Measurements from ENCODE around the gene AQR. TPM values are rescaled to one million over a fixed set of nuclear protein-coding genes. Genes with fewer than 3 reads are reported as not detected.
"Not testable (repeated sequence)": the region's sequence is repeated elsewhere in the genome, so short reads cannot be mapped to it uniquely, and the experiment has no call there.

AQR gene
- total RNA-seq, 1 donor from 2014 or later, result 43.3 TPM

GRCh38 chr15:34821831-34822230 is 147.7 kb downstream of the AQR start:
- Mint-ChIP-seq H3K4me3 (ENCODE audit: low read depth) (no peak overlapping the region), H3K9me3 (ENCODE audit: low read depth) (no peaks in the 10 kb centered on the region), H3K27me3 (peaks cover 8% of the 10 kb centered on the region), H3K4me1 (ENCODE audit: low read depth) (peaks cover 2% of the 10 kb centered on the region), H3K27ac (no peak overlapping the region), H3K36me3 (ENCODE audit: insufficient read depth) (no peaks in the 10 kb centered on the region)
- TF ChIP-seq, protein P1, sequence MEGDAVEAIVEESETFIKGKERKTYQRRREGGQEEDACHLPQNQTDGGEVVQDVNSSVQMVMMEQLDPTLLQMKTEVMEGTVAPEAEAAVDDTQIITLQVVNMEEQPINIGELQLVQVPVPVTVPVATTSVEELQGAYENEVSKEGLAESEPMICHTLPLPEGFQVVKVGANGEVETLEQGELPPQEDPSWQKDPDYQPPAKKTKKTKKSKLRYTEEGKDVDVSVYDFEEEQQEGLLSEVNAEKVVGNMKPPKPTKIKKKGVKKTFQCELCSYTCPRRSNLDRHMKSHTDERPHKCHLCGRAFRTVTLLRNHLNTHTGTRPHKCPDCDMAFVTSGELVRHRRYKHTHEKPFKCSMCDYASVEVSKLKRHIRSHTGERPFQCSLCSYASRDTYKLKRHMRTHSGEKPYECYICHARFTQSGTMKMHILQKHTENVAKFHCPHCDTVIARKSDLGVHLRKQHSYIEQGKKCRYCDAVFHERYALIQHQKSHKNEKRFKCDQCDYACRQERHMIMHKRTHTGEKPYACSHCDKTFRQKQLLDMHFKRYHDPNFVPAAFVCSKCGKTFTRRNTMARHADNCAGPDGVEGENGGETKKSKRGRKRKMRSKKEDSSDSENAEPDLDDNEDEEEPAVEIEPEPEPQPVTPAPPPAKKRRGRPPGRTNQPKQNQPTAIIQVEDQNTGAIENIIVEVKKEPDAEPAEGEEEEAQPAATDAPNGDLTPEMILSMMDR (IDR thresholded peaks at IDR 0.05; ENCODE audit: unreplicated experiment), result no peak
- DNase-seq (ENCODE audit: low spot score, unreplicated experiment), result no peak

DNA sequence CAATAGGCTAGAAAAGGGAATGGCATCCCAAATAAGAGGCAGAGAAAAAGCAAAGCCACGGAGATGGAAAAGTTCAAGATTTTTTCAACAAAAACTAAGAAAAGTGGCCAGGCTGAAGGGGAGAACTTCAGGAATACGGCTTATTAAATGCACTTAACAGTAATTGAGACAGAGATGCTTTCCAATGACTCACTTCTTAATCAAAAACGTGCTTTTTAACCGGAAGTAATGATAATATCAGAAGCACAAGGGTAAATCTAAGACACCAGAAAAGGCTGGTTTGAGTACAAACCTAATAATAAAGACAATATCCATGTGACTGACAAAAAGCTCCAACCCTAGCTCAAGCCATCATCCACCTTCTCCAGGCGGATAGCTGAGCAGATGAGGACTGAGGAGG is 149.4 kb downstream of the AQR start:
- Mint-ChIP-seq H3K36me3 (ENCODE audit: insufficient read depth) (no peaks in the 10 kb centered on the region), H3K9me3 (ENCODE audit: low read depth) (no peaks in the 10 kb centered on the region), H3K4me1 (ENCODE audit: low read depth) (peaks cover 2% of the 10 kb centered on the region), H3K27me3 (peaks cover 8% of the 10 kb centered on the region), H3K4me3 (ENCODE audit: low read depth) (no peak overlapping the region), H3K27ac (no peak overlapping the region)
- DNase-seq (ENCODE audit: low spot score, unreplicated experiment), result no peak
- TF ChIP-seq, protein P1 (IDR thresholded peaks at IDR 0.05; ENCODE audit: unreplicated experiment), result no peak

DNA sequence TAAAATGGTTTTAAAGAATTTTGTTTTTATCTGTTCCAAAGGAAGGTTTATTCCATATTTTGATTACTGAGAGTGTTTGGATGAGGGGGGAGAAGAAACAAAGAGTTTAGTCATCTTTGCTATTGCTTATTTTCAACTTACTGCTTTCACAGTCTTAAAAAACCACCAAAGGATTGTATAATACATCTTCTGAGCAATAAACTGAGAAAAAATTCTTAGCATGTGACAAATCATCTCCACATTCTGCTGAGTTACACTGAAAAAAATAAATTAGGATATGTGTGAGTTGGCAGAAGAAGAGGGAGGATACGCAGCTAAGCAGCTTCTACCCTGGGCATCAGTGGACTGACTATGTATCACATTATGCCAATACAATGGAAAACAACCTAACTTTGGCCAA is 151.0 kb downstream of the AQR start:
- Mint-ChIP-seq H3K4me1 (ENCODE audit: low read depth) (no peaks in the 10 kb centered on the region), H3K9me3 (ENCODE audit: low read depth) (peaks cover 2% of the 10 kb centered on the region), H3K27ac (no peak overlapping the region)

GRCh38 chr15:34815836-34816235 is 153.7 kb downstream of the AQR start:
- H3K9me3 Mint-ChIP-seq (ENCODE audit: low read depth), result peaks cover 2% of the 10 kb centered on the region
- H3K4me3 Mint-ChIP-seq (ENCODE audit: low read depth), result no peak overlapping the region
- DNase-seq (ENCODE audit: low spot score, unreplicated experiment), result no peak
- no peaks in the 10 kb centered on the region for H3K4me1 Mint-ChIP-seq (ENCODE audit: low read depth)
- no peak overlapping the region for H3K27ac Mint-ChIP-seq
- H3K27me3 Mint-ChIP-seq, result peaks cover under 1% of the 10 kb centered on the region
- TF ChIP-seq, protein P1 (IDR thresholded peaks at IDR 0.05; ENCODE audit: unreplicated experiment), result no peak
- H3K36me3 Mint-ChIP-seq (ENCODE audit: insufficient read depth), result no peaks in the 10 kb centered on the region

More for the DNA sequence above, 151.0 kb downstream of the AQR start:
- no peaks in the 10 kb centered on the region for H3K36me3 Mint-ChIP-seq (ENCODE audit: insufficient read depth)
- no peak overlapping the region for H3K4me3 Mint-ChIP-seq (ENCODE audit: low read depth)
- no peak for DNase-seq (ENCODE audit: low spot score, unreplicated experiment)
- TF ChIP-seq, protein P1 (IDR thresholded peaks at IDR 0.05; ENCODE audit: unreplicated experiment), result no peak
- peaks cover 5% of the 10 kb centered on the region for H3K27me3 Mint-ChIP-seq

DNA sequence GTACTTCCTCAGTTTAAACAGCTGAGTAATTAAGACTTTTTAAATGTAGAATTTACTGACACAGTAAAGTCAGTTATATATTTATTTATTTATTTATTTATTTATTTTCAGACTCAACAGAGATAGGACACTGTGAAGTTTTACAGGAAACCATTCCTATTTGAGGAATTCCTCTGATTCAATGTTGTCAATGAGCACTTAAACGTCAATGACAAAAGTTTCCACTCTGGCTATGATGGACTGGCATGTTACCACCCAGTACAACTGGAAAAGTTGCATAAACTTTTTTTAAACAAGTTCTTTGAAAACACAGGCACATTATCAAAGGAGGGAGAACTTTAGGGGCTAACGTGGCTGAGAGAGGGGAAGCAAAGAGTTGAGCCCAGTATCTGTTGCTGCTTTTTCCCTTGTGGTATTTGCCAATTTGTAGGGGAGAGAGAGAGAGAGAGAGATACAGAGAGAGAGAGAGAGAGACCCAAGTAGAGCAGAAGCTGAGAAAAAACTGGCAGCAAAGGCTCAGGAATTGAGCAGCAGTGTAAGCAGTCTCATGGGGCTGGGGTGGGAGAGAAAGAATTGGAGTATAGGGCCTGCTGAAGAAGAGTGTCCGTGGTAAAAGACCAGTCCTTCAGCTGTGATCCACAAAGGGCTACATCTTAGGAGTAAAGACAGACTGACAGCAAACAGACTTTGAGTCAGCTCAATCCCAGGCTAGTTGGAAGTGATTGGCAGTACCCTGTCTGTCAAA is 155.9 kb downstream of the AQR start:
- Mint-ChIP-seq H3K4me1 (ENCODE audit: low read depth) (no peaks in the 10 kb centered on the region), H3K36me3 (ENCODE audit: insufficient read depth) (no peaks in the 10 kb centered on the region), H3K9me3 (ENCODE audit: low read depth) (peaks cover 2% of the 10 kb centered on the region), H3K27ac (no peak overlapping the region), H3K4me3 (ENCODE audit: low read depth) (no peak overlapping the region), H3K27me3 (peaks cover 3% of the 10 kb centered on the region)
- DNase-seq (ENCODE audit: low spot score, unreplicated experiment), result no peak
- TF ChIP-seq, protein P1 (IDR thresholded peaks at IDR 0.05; ENCODE audit: unreplicated experiment), result no peak

- not testable (repeated sequence) for H3K4me1 Mint-ChIP-seq (ENCODE audit: low read depth)
Observed at GRCh38 chr15:34812868-34813365, 156.6 kb downstream of the AQR start.

More at GRCh38 chr15:34812868-34813365, 156.6 kb downstream of the AQR start:
- H3K9me3 Mint-ChIP-seq (ENCODE audit: low read depth); H3K27ac Mint-ChIP-seq; H3K27me3 Mint-ChIP-seq; H3K4me3 Mint-ChIP-seq (ENCODE audit: low read depth); DNase-seq (ENCODE audit: low spot score, unreplicated experiment); H3K36me3 Mint-ChIP-seq (ENCODE audit: insufficient read depth): not testable (repeated sequence)
